Erythroblast (primary cell): ENCODE results near the gene VEGFC.

Experiments
- GATA1 ChIP-seq: IDR thresholded peaks from 2 replicates; pipeline ENCODE4 v1.6.1; 2011; ENCODE audit warnings: low read depth, mild to moderate bottlenecking, control low read depth, low read length, moderate library complexity
- POLR2A ChIP-seq: IDR thresholded peaks from 2 replicates; pipeline ENCODE4 v1.6.1; 2011; ENCODE audit warnings: mild to moderate bottlenecking, low read length

DNA sequence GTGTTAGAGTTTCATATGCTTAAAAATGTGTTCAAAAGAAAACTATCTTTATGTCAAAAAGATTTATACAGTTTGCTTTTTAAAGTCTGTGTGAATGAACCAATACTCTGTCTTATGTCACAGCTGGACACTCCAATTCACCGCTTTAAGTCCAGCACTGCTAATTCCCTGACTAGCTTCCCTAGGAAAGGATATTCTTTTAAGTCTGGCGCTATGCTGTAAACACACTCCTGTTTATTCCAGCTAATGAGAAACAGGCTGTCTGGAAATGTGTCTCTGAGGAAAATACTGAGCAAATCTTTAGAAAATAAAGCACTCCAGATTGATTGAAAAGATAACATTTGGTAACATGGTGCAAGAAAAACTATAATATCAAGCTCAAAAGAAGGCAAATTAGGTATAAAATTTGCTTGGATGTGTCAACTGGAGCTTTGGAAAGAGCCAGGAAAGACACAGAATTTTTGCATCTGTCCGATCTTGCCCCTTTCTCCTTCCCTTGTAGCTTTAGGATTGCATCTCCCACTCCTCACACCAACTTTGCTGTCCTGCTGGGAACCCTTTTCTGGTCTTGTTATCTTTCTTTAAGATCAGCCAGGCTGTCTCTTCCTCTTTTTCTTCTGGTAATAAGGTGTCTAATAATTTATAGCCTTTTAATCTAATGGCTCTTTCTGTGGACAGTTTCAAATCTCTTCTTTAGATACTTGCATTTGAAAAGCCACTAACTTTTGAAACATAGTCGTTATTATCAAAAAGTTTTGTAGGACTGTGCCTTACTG is 40.9 kb upstream of the VEGFC start:
- TF ChIP-seq POLR2A: no peak
- TF ChIP-seq GATA1: no peak
